ENCODE data around the gene PARD3. TPM values are rescaled to one million over a fixed set of nuclear protein-coding genes. Genes with fewer than 3 reads are reported as not detected.

PARD3 gene
- total and polyA plus RNA-seq, 12 donors = 17.0 to 93.8 (median 47.3) TPM

DNA sequence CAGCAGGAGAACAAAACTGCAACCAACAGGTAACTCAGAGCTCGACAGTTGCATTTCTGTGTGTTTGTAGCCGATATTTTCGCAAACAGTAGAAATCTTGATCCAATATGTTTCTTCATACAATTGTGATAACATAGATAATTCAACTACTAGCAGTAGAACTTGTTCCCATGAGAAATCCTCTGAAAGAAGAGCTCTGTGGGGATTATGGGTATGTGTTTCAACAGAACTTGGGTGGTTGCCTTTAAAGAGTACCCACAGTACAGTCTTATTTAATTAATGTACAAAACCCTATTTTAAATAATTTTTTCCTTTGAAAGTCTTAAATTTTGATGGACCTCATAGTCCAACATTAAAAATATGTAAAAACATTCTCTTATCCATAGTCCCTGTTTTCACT is 266.1 kb downstream of the PARD3 start:
- 93 to 96% (median 94%) methylated on average over 3 of the region's 3 CpGs for WGBS, 4 donors
- intact Hi-C loops (cut with DNase I) = no loop called here

DNA sequence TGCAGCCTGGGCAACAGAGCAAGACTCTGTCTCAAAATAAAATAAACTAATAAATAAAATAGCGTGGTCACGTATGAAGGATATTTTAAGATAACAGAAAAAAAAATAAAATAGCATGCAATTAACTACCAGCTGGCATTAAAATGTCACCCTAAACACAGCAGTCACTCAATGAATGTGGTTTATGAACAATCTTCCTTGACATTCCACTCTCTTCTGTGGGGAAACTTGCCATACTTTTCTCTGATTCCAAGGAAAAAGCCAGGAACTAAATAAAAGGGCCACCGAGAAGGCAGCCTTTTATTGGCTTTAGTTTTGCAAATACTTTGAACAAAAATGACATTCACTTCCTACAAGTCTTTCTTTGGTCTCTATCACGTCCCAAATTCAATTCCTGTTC is 266.6 kb downstream of the PARD3 start:
- TF ChIP-seq CTCF (IDR thresholded peaks at IDR 0.05) = no peak
- TF ChIP-seq POLR2A (IDR thresholded peaks at IDR 0.05) = no peak
- intact Hi-C loops (cut with DNase I) = no loop called here
- Histone ChIP-seq H3K9me3 (replicated peaks in 1 of 3) (no peaks in the 10 kb centered on the region), H3K36me3 (replicated peaks in 1 of 2) (no peaks in the 10 kb centered on the region), H3K4me3 (no peak overlapping the region), H3K27me3 (no peaks in the 10 kb centered on the region), H3K27ac (no peak overlapping the region), H3K4me1 (replicated peaks in 1 of 2) (peaks cover 0 to 8% of the 10 kb centered on the region in 2 donors)
- DNase-seq = no peak
- WGBS, 4 donors = 69 to 76% (median 72%) methylated on average over 4 of the region's 4 CpGs

More for the DNA sequence above, 266.1 kb downstream of the PARD3 start:
- no peaks in the 10 kb centered on the region for H3K27me3 ChIP-seq
- no peak for DNase-seq
- no peak overlapping the region for H3K4me3 ChIP-seq
- H3K27ac ChIP-seq = no peak overlapping the region
- H3K36me3 ChIP-seq (replicated peaks in 1 of 2) = no peaks in the 10 kb centered on the region
- peaks cover 0 to 8% of the 10 kb centered on the region in 2 donors for H3K4me1 ChIP-seq (replicated peaks in 1 of 2)
- TF ChIP-seq CTCF (IDR thresholded peaks at IDR 0.05) = no peak
- TF ChIP-seq POLR2A (IDR thresholded peaks at IDR 0.05) = no peak
- no peaks in the 10 kb centered on the region for H3K9me3 ChIP-seq (replicated peaks in 1 of 3)

DNA sequence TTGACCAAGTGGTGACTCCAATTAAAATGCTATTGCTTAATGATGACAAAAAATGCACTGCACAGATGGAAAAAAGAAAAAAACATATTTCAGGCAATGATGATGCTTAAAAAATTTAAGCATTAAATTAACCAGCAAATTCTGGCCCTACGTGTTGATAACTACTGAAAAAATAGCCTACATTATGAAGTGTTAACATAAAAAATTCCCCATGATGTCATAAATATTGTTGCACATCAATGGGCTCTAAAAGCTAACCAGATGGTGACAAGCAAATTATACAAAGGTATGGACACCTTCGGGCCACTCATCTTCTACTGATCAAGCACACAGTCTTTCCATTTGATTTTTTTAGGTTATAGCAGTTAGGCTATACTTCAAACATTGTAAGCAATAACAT is 267.4 kb downstream of the PARD3 start:
- Histone ChIP-seq H3K27me3 (no peaks in the 10 kb centered on the region), H3K4me1 (replicated peaks in 1 of 2) (peaks cover 0 to 8% of the 10 kb centered on the region in 2 donors), H3K4me3 (no peak overlapping the region), H3K27ac (no peak overlapping the region), H3K9me3 (replicated peaks in 1 of 3) (no peaks in the 10 kb centered on the region), H3K36me3 (replicated peaks in 1 of 2) (no peaks in the 10 kb centered on the region)
- WGBS, 4 donors = 88 to 98% (median 94%) methylated on average over 2 of the region's 2 CpGs
- intact Hi-C loops (cut with DNase I) = no loop called here
- TF ChIP-seq POLR2A (IDR thresholded peaks at IDR 0.05) (no peak), CTCF (IDR thresholded peaks at IDR 0.05) (no peak)
- no peak for DNase-seq

DNA sequence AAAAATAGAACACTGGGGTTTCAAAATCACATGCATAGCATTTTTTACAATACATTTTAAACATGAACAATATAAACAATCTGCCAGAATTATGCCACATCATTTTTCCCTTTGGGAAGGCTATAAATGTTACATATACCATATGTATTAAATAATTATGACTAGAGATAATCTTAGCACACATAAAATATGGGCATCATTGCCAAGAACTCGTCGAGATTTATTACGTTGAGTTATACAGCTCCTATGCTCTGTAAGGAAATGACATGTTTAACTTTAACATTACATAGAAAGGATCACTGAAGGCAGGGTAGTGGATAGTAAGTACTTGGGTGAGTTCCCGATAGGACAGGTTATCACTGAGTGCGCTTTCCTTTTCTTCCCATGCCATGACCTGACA is 267.8 kb downstream of the PARD3 start:
- Histone ChIP-seq H3K4me1 (replicated peaks in 1 of 2) (peaks cover 0 to 8% of the 10 kb centered on the region in 2 donors), H3K27me3 (no peaks in the 10 kb centered on the region), H3K9me3 (replicated peaks in 1 of 3) (no peaks in the 10 kb centered on the region), H3K36me3 (replicated peaks in 1 of 2) (no peaks in the 10 kb centered on the region), H3K4me3 (no peak overlapping the region), H3K27ac (no peak overlapping the region)
- TF ChIP-seq CTCF (IDR thresholded peaks at IDR 0.05) = no peak
- TF ChIP-seq POLR2A (IDR thresholded peaks at IDR 0.05) = no peak
- 77 to 83% (median 81%) methylated on average over 5 of the region's 5 CpGs for WGBS, 4 donors
- intact Hi-C loops (cut with DNase I) = no loop called here
- DNase-seq = no peak
